GM12891 (cell line): Measurements from ENCODE around the gene NCOA3.

Experiments
- DNase-seq: peaks from one replicate; pipeline ENCODE4 v3.0.0; 2011; ENCODE audit warnings: low spot score; ENCODE audit not compliant: insufficient read length
- FAIRE-seq: peaks from 2 replicates; lab custom pipeline; 2011; peaks lifted over from hg19 to GRCh38; lab: Jason Lieb, UNC
- PAX5 ChIP-seq: IDR thresholded peaks from 2 replicates; pipeline ENCODE4 v1.6.1; 2011; ENCODE audit warnings: low read length, moderate library complexity, mild to moderate bottlenecking; ENCODE audit not compliant: insufficient read depth, severe bottlenecking
- POLR2A ChIP-seq: IDR thresholded peaks from 2 replicates; pipeline ENCODE4 v1.6.1; 2011; ENCODE audit warnings: low read depth, low read length, control low read depth
- POLR2AphosphoS5 ChIP-seq: IDR thresholded peaks from 2 replicates; pipeline ENCODE4 v1.6.1; 2011; ENCODE audit warnings: low read depth, low read length, control low read depth
- POU2F2 ChIP-seq: IDR thresholded peaks from 2 replicates; pipeline ENCODE4 v1.6.1; 2011; ENCODE audit warnings: low read depth, mild to moderate bottlenecking, control low read depth, low read length, moderate library complexity
- SPI1 ChIP-seq: IDR thresholded peaks from 2 replicates; pipeline ENCODE4 v1.6.1; 2011; ENCODE audit warnings: low read depth, low read length, control low read depth
- TAF1 ChIP-seq: IDR thresholded peaks from 2 replicates; pipeline ENCODE4 v1.6.1; 2011; ENCODE audit warnings: low read depth, low read length, control low read depth

NCOA3 gene

GRCh38 chr20:47534405-47534804 is 32.7 kb downstream of the NCOA3 start:
- FAIRE-seq (peak; percentile 20), DNase-seq (no peak)
- TF ChIP-seq POLR2AphosphoS5 (no peak; the same call in 1 of the 2 replicates), POLR2A (no peak)

- DNase-seq (no peak), FAIRE-seq (no peak)
- no peak for TF ChIP-seq TAF1
- no peak for TF ChIP-seq SPI1
- no peak for TF ChIP-seq POLR2A
- TF ChIP-seq POLR2AphosphoS5: no peak
Observed at GRCh38 chr20:47535088-47535487, 33.4 kb downstream of the NCOA3 start.

GRCh38 chr20:47535994-47536393 is 34.3 kb downstream of the NCOA3 start:
- no peak for DNase-seq
- TF ChIP-seq PAX5 (no peak), POU2F2 (no peak), SPI1 (no peak), POLR2AphosphoS5 (no peak)
- FAIRE-seq: no peak

GRCh38 chr20:47540443-47541354 is 39.0 kb downstream of the NCOA3 start:
- peak; percentile 88 for TF ChIP-seq SPI1
- no peak for TF ChIP-seq POLR2A
- FAIRE-seq (no peak), DNase-seq (no peak)

- TF ChIP-seq SPI1: no peak
- no peak for TF ChIP-seq POU2F2
- TF ChIP-seq PAX5: no peak
- TF ChIP-seq TAF1: no peak
- no peak for TF ChIP-seq POLR2AphosphoS5
- TF ChIP-seq POLR2A: no peak
- no peak for DNase-seq
Observed at GRCh38 chr20:47541355-47541922, 39.8 kb downstream of the NCOA3 start.

GRCh38 chr20:47543006-47543431 is 41.3 kb downstream of the NCOA3 start:
- FAIRE-seq (peak; percentile 54), DNase-seq (no peak)
- no peak for TF ChIP-seq POU2F2
- no peak for TF ChIP-seq TAF1
- no peak for TF ChIP-seq POLR2A
- TF ChIP-seq PAX5: no peak
- no peak for TF ChIP-seq SPI1
- no peak for TF ChIP-seq POLR2AphosphoS5

More at GRCh38 chr20:47541355-47541922, 39.8 kb downstream of the NCOA3 start:
- no peak for FAIRE-seq

GRCh38 chr20:47544240-47544639 is 42.6 kb downstream of the NCOA3 start:
- FAIRE-seq (no peak), DNase-seq (no peak)
- TF ChIP-seq PAX5 (no peak), POLR2AphosphoS5 (no peak), TAF1 (no peak), SPI1 (no peak), POU2F2 (no peak), POLR2A (no peak)

- TF ChIP-seq POLR2AphosphoS5 (no peak), TAF1 (no peak), POU2F2 (no peak), PAX5 (no peak), SPI1 (no peak), POLR2A (no peak)
- no peak for DNase-seq
- no peak for FAIRE-seq
Observed at GRCh38 chr20:47544852-47545251, 43.2 kb downstream of the NCOA3 start.

GRCh38 chr20:47545499-47545898 is 43.8 kb downstream of the NCOA3 start:
- DNase-seq: no peak
- no peak for FAIRE-seq
- TF ChIP-seq POLR2A (no peak), POU2F2 (no peak), POLR2AphosphoS5 (no peak), SPI1 (no peak), PAX5 (no peak)

- DNase-seq (no peak), FAIRE-seq (no peak)
- TF ChIP-seq POLR2A (no peak), POLR2AphosphoS5 (no peak), SPI1 (no peak), POU2F2 (no peak), TAF1 (no peak), PAX5 (no peak)
Observed at GRCh38 chr20:47546184-47547033, 44.7 kb downstream of the NCOA3 start.
